LNCaP clone FGC (cell line): ENCODE measurements around the gene HSP90AB1.

ENCODE experiments used
- DNase-seq: peaks from one replicate; pipeline ENCODE4 v3.0.0-alpha.2; 2011; ENCODE audit warnings: low read depth
- H3K4me3 ChIP-seq: 2 replicates; pipeline ENCODE4 v1.5.1; 2011; ENCODE audit warnings: mild to moderate bottlenecking, low read depth, low read length, control low read depth
- CTCF ChIP-seq: IDR thresholded peaks from 2 replicates; pipeline ENCODE4 v1.5.1; 2012; ENCODE audit warnings: mild to moderate bottlenecking; ENCODE audit not compliant: control insufficient read depth, insufficient read depth; ENCODE audit errors: extremely low read depth

The HSP90AB1 gene

DNA sequence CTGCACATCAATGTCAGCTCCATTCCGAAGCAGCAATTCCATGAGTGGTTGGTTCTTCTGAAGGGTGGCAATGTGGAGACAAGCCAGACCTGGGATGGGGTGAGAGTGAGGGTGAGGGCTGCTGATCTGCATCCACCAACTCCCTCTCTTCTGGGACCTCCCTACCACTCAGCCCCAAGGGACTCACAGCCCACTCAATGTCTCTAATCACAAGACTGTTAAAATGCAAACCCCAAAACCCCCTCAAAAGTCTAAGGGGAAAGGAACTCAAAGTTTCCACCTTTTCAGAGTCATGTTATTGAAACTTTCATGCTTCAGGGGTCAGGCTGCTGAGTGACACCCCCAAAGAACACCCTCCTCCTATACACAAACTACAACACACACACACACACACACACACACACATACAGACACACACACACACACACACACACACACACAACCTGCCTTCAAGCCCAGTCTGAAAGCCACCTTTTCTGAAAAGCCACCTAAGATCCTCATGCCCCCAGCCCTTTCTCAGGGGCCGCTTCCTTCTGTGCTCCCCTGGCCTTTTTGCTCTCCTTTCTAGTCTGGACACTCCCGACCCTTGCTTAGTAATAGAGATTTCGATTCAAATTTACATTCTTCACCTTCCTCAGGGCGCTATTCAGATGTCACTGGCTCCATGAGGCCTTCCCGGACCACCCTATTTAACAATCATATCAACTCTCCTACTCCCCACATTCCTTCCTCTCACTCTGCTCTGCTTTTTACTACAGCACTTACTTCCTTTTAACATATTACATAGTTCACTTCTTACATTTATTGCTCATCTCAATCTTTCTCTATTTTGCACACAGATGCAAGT lies 13.8 kb downstream of the HSP90AB1 start:
- TF ChIP-seq CTCF: no peak
- DNase-seq: no peak
- H3K4me3 ChIP-seq: no peak overlapping the region

DNA sequence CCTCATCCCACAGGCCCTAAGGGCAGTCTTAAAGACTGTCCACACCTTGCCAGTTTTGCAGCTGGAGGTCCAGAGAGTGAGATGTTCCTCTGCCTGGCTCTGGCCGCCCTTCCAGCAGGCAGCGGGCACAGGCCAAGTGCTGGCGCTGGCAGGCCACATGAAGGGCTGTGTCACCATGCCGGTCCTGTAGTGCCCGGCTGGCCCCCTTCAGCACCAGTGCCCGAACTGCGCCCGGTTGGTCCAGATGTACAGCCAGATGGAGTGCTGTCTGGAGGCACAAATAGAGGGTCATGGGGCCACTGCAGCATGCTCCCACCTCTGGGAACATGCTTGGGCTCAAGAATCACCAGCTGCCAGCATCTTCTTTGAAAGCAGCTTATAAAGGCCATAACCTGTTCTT lies 14.7 kb downstream of the HSP90AB1 start:
- no peak for DNase-seq
- no peak for TF ChIP-seq CTCF
- H3K4me3 ChIP-seq: no peak overlapping the region

- no peak for DNase-seq
- no peak for TF ChIP-seq CTCF
- no peak overlapping the region for H3K4me3 ChIP-seq
These were observed 15.8 kb downstream of the HSP90AB1 start for GRCh38 chr6:44262467-44263353.

DNA sequence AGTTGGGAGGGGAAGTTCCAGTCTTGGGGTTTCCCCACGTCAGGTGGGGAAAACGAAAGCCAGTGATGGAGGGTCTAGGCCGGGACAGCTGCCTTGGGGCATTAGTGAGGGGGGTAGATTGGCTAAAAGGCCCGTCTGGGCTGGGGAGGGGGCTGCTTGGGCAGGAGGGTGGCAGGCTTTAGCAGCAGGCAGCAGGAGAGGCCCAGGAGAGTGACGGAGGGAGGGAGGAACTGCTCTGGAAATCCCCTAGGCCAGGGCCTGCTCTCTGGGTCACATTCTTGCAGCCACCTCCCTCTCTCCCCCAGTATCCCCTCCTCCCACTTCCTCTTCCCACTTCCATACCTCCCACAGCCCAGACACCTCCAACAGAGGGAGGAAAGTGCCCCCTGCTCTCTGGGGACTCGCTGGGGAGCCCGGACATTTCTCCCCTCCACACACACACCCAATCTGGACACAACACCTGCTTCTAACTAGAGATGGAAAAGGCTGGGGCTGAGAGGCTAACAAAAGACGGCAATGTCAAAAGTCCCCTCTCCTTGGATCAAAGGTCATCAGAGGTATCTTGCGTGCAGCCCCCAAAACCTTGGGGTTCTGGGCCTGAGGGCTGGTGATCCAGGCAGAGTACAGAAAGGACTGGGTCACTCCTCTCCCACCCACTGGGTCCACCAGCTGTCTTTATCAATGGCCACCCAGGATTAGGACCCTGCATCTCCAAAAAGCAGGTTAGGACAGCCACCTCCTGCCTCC lies 16.6 kb downstream of the HSP90AB1 start:
- no peak for TF ChIP-seq CTCF
- no peak for DNase-seq
- no peak overlapping the region; the same call in 1 of the 2 replicates for H3K4me3 ChIP-seq

DNA sequence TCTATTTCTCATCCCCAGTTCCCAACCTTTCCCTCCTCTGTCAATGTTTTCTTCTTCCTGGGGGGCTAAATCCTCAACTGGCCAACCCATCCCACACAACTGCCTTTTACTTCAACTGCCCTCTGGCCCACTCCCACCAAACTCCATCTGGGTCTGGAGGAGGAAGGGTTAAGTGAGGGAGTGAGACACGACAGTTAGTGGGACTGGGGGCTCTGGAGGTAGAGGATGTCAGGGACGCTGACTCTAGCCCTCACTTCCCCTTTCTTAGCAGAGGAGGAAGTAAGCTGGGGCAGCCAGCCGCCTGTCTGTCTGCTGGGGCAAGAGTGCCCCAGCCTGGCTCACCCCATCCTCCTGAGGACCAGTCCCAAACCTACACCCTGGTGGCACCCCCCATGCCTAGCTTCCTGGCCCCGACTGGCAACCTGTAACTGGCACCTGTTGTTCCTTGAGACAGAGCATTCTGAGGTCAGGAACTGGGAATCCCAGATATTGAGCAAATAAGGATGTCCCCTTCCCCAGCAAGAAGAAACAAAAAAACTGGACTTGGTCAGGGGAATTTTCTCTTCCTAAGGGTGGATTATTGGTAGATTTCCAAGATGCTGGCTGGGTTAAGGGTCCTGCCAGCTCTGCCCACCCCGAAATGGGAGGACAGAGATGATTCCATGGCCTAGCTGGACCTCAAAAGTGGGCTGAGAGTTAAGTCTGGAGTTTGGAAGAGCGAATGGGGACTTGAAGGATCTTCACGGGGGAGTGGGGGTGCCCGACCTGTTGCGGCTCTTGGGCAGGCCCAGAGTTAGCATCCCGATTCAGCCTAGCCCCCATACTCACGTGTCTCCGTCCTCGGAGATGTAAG lies 17.5 kb downstream of the HSP90AB1 start:
- no peak for TF ChIP-seq CTCF
- peak overlapping the region; percentile 71 for H3K4me3 ChIP-seq
- no peak for DNase-seq
